ENCODE measurements around the gene BCL2L11.
"Not testable (repeated sequence)": the region's sequence is repeated elsewhere in the genome, so short reads cannot be mapped to it uniquely, and the experiment has no call there.

BCL2L11 gene, protein sequence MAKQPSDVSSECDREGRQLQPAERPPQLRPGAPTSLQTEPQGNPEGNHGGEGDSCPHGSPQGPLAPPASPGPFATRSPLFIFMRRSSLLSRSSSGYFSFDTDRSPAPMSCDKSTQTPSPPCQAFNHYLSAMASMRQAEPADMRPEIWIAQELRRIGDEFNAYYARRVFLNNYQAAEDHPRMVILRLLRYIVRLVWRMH

DNA sequence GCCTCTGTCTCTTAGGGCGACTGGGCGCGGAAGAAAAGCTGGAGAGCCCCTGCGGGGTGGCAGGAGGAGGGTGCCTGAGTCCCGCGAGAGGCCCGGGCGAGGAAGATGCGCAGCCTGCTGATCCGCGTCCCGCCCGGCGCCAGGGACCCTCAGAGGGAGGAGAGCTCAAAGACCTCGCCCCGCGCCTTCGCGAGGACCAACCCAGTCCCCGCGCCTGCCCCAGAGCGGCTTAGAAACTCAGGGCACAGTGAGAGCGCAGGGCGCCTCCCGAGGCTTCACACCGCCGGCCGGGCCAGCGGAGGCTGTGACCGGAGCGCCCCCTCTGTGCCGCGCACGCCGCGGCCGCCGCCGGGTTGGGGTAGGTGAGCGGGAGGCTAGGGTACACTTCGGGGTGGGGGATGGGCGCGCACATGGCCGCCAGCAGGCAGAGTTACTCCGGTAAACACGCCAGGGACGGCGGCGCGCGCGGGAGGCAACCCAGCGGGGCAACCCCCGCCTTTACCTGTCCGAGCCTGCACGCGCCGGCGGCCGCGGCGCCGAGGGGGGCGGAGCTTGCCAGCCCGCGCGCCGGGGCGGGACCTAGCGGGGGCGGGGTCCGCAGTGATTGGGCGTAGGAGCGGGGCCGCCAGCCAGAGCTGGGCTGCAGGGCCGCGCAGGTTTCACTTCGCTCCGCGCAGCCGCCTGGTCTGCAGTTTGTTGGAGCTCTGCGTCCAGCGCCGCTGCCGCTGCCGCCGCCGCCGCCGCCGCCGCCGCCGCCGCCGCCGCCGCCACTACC, at the start of gene BCL2L11:
TSS of gene BCL2L11 (plus strand) at position 662 of the 775 bp plus-strand sequence. CDS start 2,832 bp downstream, outside the sequence.
- peak; percentile 93 to 94 for DNase-seq

DNA sequence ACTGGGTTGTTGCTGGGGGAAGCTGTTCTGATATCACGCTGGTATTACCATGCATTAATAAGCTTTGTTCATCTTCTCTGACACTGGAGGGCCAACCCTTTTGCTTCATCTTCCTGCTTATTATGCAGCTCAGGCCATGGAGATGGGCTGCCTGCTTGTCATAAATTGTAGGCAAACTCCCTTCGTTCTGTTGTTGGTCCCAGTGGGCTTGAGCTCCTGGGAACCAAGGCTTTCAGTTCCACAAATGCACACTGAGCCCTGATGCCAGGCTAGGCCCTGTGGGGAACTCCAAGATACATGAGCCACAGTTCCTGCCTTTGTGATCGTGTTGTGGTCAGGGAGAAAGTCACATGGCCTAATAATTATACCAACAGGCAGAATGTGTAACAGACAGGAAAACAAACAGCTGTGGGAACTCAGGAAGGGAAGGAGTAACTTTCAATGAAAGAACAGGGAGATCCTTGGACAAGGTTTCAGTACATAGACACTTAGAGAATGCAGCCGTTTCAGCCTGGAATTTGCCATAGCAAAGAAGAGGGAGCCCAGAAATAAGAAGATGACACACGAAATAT, 49.0 kb upstream of the BCL2L11 start:
- no peak for DNase-seq

DNA sequence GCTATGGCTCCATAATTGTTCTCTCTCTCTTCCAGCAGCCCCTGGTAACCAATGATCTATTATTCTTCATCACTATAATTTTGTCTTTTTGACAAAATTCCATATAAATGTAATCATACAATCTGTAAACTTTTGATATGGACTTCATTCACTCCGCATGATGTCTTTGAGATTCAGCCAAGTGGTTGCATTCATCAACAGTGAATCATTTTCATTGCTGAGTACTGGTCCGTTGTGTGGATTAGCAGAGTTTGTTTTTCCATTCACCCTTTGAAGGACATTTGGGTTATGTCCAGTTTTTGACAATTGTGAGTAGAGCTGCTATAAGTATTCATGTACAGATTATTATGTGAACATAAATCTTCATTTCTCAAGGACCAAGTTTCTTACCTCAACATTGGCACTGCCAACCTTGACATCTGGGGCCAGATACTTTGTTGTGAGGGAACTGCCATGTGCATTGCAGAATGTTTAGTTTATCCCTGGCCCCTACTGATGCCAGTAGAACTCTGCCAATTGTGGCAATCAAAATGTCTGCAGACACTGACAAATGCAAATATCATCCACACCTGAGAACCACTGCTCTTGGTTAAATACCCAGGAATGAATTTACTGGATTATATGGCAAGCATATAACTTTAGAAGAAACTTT, 48.4 kb upstream of the BCL2L11 start:
- DNase-seq = no peak

DNA sequence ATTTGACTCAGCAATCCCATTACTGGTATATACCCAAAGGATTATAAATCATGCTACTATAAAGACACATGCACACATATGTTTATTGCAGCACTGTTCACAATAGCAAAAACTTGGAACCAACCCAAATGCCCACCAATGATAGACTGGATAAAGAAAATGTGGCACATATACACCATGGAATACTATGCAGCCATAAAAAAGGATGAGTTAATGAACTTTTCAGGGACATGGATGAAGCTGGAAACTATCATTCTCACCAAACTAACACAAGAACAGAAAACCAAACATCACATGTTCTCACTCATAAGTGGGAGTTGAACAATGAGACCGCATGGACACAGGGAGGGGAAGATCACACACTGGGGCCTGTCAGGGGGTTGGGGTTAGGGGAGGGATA, 38.1 kb upstream of the BCL2L11 start:
- DNase-seq = not testable (repeated sequence)

DNA sequence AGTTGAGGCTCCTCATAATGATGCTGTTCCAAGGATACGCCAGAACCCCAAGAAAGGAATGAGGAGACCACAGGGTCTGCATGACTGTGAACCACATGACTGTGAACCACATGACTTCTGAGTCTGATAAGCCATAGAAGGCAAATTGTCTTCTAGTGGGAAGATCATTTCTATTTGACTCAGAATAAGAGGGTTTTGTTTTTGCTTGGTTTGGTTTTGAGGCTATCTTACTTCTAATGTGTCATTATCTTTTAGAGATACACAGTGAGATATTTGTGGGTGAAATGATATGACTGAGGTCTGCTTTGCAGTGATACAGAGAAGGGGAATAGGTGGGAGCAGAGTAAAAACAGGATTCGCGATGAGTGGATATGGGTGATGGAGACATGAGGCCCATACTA, 28.9 kb upstream of the BCL2L11 start:
- no peak for DNase-seq

DNA sequence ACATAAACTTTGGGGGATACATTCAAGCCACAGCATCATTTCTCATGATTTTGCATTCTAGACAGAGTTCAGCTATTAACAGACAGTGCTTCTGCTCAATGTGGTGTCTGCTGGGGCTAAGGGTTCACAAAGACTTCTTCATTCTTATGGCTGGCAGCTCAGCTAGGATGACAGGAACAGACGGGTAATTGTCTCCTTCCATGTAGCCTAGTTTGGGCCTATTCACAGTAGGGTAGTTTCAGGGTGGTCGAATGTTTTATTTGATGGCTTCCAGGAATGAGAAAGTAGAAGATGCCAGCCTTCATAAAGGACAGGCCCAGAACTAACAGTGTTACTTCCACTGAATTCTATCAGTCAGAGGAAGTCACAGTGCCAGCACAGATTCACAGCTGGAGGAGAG, 26.0 kb upstream of the BCL2L11 start:
- no peak for DNase-seq

DNA sequence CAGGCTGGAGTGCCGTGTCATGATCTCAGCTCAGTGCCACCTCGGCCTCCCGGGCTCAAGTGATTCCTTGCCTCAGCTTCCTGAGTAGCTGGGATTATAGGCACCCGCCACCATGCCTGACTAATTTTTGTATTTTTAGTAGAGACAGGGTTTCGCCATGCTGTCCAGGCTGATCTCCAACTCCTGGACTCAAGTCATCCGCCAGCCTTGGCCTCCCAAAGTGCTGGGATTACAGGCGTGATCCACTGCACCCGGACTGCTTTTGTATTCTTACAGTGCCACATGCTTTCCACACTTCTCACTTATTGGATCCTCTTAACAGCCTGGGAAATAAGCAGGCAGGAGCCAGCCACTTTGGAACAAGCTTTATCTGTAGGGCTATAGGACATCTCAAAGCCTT, 25.3 kb upstream of the BCL2L11 start:
- no peak for DNase-seq

DNA sequence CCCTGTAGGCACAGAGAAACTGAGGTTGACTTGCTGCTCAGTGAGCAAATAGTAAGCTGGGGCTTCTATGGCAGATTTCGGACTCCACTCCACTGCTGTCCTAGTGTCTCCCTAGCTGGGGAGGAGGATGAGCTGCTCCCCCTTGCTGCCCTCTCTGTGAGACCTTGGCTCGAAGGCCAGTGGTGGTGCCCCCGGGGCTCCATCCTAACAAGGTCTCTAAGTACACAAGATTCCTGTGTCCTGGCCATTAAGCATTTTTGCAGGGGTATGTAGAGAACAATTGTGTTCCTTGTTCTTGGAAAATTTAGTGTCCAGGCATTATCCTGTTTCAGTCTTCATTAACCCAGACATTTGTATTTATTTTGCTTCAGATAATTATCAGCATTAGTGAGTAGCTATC, 21.3 kb upstream of the BCL2L11 start:
- no peak for DNase-seq

DNA sequence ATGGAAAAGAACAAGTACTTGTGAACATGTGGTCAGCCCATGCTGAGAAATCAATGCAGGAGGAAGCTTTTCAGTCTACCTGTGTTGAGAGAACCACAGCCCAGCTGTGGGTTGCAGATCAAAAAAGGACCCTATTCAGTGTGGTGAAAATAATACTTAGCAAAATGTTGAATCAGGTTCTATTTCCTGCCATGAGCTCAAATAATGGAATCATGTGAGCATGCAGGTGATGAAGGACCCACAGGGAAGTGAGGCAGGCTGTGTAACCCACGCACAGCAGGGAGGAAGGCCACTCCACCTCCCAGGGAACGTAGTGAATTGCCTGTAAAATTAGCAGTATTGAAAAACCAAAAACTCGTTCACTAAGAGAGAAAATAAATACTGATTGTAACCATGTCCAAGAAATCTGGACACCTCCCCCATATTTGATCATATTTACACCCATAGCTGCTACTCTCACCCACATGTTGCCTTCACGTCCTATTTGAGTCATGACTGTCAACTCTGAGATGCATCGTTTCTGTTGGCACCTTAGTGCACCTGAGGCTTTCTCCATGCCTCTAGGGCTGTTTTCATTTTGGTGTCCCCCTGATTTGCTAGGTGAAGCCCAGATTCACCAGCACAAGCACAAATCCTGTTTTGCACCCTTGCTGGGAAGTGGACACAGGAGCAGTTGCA, 20.5 kb upstream of the BCL2L11 start:
- no peak for DNase-seq

DNA sequence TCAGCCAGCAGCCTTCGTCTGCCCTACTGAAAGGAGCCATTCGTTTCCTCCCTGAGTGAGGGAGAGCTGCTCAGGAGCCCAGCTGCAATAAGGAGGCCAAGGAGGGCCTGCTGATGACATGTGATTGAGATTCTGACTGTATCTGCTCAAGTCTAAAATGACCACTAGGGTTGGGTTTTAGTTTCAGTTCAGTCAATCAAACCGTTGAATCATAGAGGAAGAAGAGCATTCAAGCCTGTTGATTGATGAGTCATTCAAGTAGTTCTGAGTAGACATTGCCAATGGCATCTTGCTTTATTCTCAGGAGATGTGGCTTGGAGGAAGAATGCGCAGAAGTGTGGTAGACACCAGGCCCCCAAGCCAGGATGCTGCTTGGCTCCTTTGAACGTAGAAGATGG, 19.9 kb upstream of the BCL2L11 start:
- no peak for DNase-seq

DNA sequence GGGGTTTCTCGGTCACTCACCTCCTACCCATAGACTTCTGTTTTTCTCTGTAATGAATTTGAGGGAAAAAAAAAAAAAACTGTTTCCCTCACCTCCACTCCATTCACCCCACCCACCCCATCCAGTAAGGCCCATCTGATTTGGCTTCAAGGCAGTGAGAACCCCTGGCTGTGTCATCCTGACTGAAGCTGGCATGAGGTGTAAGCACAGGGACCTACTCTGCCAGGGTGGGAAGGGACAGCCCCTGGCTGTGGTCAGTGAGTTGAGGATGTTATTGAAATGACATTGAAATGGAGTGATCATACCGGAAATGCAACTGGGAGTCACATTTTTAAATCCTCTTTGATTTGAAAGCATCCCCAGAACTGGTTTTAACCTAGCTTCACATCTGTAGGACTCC, 19.1 kb upstream of the BCL2L11 start:
- no peak for DNase-seq

DNA sequence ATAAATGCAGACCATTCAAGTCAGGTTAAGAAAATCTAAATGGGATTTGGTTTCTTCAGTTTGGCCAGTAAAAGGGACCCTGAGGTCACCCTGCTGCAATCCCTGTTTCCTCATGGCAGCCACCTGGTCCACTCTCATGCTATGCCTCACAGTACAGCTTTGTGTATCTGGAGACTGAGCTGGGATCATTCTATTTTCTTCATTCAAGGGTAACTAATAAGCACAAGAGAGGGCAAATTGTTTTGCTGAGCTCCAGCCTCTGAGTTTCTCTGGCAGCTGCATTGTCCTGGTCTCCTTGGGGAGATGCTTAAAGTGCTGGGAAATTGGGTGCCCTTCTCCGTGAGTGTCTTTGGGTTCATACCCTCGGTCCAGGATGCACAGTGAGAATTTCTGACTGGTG, 18.5 kb upstream of the BCL2L11 start:
- no peak for DNase-seq

DNA sequence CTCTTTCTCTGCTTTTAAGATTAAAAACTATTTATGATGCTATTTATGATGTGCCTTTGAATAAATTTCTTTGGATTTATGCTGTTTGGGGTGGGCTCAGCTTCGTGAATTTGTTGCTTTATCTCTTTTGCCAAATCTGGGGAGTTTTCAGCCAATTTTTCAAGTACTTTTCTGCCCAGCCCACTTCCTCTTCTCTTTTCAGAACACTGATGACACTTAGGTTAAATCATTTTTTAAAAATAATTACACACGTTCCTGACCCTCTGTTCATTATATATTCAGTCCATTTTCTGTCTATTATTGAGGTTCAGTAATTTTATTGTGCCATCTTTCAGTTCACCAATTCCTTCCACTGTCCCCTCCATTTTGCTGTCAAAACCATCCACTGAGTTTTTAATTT, 14.8 kb upstream of the BCL2L11 start:
- DNase-seq = no peak

DNA sequence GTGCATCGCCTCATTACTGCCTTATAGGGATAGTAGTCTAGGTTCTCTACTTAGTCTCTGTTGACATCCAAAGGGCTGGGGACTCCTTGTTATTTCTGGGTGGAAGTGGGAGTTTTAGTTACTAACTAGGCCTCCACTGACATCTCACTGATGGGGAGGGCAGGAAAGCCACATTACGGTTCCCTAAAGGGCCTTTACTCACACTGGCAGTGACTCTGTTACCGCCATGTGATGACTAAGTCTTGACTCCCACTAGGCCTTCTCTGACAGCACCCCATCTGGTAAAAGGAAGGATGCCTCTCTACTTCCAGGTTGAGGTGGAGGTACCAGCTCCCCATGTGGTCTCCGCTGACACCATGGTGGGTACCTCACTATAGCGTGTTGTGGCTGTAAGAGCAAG, 14.0 kb upstream of the BCL2L11 start:
- no peak for DNase-seq

DNA sequence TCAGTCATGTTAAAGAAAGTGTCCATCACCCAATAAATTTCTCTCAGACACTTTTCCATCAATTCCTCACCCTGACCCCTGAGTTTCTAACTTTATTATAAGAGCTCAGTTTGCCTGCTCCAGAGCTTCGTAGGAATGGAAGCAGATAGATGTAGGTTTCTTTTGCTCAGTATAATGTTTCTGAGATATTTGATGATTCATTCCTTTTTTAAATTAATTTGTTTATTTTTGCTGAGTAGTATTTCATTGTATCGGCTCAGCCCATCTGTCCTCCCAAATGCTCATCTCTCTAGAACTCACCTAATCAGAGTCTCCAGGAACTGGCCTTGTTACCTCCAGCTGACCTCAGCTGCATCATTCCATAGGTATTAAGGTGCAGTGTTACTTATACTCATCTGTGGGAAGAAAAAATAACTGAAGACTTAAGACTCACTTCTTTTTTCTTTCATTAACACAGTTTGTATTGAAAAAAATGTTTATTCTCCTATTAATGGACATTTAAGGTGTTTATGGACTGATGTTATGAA, 11.9 kb upstream of the BCL2L11 start:
- no peak for DNase-seq

DNA sequence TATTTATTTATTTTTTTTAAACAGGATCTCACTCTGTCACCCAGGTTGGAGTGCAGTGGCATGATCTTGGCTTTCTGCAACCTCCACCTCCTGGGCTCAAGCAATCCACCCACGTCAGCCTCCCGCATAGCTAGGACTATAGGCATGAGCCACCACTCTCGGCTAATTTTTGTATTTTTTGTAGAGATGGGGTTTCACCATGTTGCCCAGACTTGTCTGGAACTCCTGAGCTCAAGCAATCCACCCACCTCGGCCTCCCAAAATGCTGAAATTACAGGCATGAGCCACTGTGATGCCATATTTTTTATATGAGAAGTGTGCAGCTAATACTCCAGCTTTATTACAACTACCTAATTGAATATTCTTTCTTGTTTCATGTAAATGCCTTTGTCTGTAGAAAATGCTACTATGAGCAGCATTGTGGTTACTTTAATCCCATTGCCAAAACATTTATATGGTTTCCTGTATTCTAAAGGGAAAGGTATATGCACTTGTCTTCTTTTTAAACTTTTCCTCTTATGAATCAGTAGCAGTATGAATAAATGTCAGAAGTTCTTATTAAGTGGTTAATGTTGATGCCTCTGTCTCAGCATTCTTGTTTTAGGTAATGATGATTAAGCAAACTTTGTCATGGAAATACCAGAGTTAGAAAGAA, 9.5 kb upstream of the BCL2L11 start:
- no peak for DNase-seq

DNA sequence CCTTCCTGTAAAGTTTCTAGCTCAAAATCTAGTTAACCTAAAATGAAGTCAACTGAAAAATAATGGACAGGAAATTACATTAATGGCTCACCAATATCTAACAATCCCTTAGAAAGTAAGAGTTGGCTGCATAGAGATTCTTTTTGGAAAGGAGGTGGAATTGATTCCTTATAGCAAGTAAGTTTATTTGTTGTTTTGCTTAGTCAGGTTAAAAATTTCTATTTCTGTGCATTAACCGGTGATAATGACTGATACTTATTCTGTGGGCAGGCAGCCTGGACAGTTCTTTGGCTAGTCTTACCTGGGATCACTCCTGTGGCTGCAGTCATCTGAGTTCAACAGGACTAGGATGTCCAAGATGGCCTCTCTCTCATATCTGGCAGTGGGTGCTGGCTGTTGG, 6.9 kb upstream of the BCL2L11 start:
- no peak for DNase-seq

DNA sequence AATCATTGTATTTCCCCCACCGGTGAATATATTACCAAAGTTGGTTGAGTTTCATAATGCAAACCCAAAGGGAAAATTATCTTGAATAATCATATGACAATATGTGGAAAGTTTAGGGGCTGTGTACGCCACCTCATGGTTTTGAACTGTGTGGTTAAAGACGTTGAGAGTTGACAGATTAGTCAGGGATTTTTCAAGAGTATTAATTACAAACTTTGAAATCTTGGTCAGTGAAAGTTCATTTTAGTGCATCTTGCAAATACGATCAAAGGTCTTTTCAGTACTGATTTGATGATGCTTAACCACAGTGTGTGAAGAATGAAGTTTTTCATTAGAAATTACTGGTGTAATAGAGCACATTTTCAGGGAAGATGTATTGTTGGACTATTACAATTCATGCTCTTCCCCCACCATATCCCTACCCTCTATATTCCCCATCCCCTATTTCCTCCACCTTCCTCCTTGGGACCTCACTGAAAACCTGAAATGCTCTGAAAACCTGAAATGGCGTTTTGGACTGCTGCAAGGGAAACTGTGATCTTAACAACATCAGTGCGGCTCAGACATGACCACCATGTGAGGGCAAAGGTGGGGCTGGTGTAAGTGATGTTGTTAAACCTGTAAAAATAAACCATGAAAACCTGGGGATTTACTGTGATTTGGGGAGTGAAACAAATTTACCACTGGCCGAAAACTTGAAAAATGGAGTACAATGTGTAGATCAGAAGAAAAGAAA, 4.5 kb upstream of the BCL2L11 start:
- DNase-seq = no peak

DNA sequence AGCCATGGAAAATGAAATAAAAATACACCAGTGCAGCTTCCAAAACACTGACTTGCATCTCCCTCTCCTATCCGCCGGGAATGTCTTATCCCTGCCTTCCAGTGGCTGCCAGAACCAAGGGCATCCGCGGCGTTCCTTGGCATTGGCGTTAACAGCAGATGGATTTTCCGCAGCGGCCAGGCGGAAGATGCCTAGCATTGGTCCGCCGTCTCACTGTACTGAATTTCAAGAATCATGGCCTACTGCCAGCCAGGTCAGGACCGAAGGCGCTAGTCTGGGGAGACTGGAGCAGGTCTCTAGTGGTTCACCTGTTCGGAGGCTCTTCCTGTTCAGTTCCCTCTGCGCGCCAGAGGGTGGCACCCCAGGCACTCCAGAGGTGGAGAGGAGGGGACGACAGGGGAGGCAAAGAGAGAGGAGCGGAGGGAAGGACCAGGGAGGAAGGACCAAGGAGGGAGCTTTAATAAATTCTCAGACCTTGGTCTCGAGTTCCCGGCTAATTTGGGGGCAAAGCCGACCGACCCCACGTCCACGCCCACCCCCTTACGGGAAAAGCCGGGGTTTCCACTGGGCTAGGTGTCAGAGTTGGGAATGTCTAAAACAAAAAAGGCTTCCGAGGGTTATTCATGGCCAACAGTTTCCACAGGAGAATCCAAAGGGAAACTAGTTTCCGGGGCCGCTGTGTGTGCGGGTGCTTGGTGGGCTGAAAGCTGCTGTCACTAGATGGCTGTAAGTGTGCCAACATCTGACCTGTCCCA, 3.7 kb upstream of the BCL2L11 start:
- peak; percentile 78 to 79 for DNase-seq

DNA sequence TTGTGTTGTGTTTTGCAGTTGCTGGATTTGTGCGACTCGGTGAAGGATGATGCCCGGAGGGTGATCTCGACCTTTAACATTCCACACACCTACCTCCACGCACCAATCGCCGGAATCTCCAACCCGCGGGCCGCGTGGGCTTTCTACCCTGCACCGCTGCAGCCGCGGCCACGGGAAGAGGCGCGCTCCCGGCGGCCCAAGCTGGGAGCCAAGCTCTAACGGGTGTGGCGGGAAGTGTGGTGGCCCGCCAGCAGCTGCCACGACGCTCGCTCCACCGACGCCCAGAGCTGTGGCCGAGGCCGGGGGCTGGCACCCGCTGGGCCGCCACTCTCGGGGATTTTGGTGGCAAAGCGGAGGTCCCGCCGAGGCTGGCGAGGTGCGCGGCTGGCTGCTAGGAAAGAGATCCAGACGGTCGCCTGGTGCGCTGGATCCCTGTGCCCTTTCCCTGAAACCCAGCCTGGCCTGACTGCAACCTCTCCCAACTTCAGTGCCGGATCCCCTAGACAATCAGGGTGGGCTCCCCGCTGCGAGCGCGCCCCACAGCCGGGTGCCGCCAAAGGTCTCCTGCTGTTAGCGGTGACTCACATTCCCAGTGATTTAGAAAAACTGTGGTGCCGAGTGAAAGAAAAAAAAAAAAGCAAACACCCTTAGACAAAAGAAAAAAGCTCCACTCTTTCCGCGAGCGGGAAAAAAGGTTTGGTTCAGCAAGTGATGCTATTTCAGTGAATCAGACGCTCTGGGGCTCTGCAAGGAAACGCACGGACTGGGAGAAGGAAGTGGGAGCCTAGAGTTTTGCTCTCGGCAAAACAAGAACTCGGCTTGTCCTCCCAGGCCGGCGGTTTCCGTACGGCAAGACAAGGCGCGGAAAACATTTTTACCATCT, 2.9 kb upstream of the BCL2L11 start:
- DNase-seq = peak; percentile 28 to 38

Data from CD4-positive, alpha-beta T cell treated with Interleukin-4 for 1 hour (primary cell).